DMS 273 (cell line): ENCODE results near the gene PSD4.

Experiments
- DNase-seq: peaks from one replicate; lab custom pipeline; 2025; ENCODE audit not compliant: unreplicated experiment; lab: John Stamatoyannopoulos, UW

The PSD4 gene

GRCh38 chr2:113203217-113203530 lies 29.4 kb downstream of the PSD4 start:
- no peak for DNase-seq

GRCh38 chr2:113203901-113204519 lies 30.2 kb downstream of the PSD4 start:
- peak; percentile 86 for DNase-seq

- no peak for DNase-seq
These were observed 32.5 kb downstream of the PSD4 start for GRCh38 chr2:113206251-113206650.

- no peak for DNase-seq
These were observed 33.2 kb downstream of the PSD4 start for GRCh38 chr2:113207021-113207420.

GRCh38 chr2:113208396-113208795 lies 34.6 kb downstream of the PSD4 start:
- no peak for DNase-seq

- no peak for DNase-seq
These were observed 35.4 kb downstream of the PSD4 start for GRCh38 chr2:113209011-113209645.

- no peak for DNase-seq
These were observed 35.9 kb downstream of the PSD4 start for GRCh38 chr2:113209646-113210171.

GRCh38 chr2:113211226-113212105 lies 37.7 kb downstream of the PSD4 start:
- no peak for DNase-seq

GRCh38 chr2:113212245-113213060 lies 38.7 kb downstream of the PSD4 start:
- peak; percentile 54 for DNase-seq

GRCh38 chr2:113213061-113213930 lies 39.5 kb downstream of the PSD4 start:
- no peak for DNase-seq

GRCh38 chr2:113214141-113214540 lies 40.4 kb downstream of the PSD4 start:
- DNase-seq, result no peak

- DNase-seq, result no peak
These were observed 41.3 kb downstream of the PSD4 start for GRCh38 chr2:113215056-113215455.

GRCh38 chr2:113216321-113216720 lies 42.5 kb downstream of the PSD4 start:
- DNase-seq, result no peak

- no peak for DNase-seq
These were observed 43.2 kb downstream of the PSD4 start for GRCh38 chr2:113216891-113217454.

GRCh38 chr2:113217455-113218282 lies 43.9 kb downstream of the PSD4 start:
- DNase-seq, result no peak

GRCh38 chr2:113218283-113219091 lies 44.7 kb downstream of the PSD4 start:
- no peak for DNase-seq

- DNase-seq, result no peak
These were observed 45.3 kb downstream of the PSD4 start for GRCh38 chr2:113219092-113219441.

GRCh38 chr2:113219525-113219888 lies 45.7 kb downstream of the PSD4 start:
- no peak for DNase-seq
